KMS-11 (cell line): Measurements from ENCODE around the gene PRKAR2B.

Experiments used
- H2AFZ ChIP-seq: fragments of 200-600 bp; sonication (generic); 2 replicates; pipeline ENCODE4 v1.6.1; 2016; ENCODE audit warnings: antibody characterized with exemption, mixed run types, low read depth
- H3K27ac ChIP-seq: fragments of 200-600 bp; sonication (generic); 2 replicates; pipeline ENCODE4 v1.6.1; 2016; ENCODE audit warnings: mild to moderate bottlenecking, mixed run types
- H3K27me3 ChIP-seq: fragments of 200-600 bp; sonication (generic); 2 replicates; pipeline ENCODE4 v1.6.1; 2017; ENCODE audit warnings: mild to moderate bottlenecking, low read depth, mixed run types, moderate library complexity; ENCODE audit not compliant: insufficient read depth
- H3K36me3 ChIP-seq: fragments of 200-600 bp; sonication (generic); 2 replicates; pipeline ENCODE4 v1.6.1; 2017; ENCODE audit warnings: mild to moderate bottlenecking, mixed run types; ENCODE audit not compliant: insufficient read depth
- H3K4me1 ChIP-seq: fragments of 200-600 bp; sonication (generic); 2 replicates; pipeline ENCODE4 v1.6.1; 2016; ENCODE audit warnings: mild to moderate bottlenecking, low read depth, mixed run types; ENCODE audit not compliant: poor library complexity, severe bottlenecking
- H3K4me2 ChIP-seq: fragments of 200-600 bp; sonication (generic); 2 replicates; pipeline ENCODE4 v1.7.0; 2016; ENCODE audit warnings: mild to moderate bottlenecking, mixed run types
- H3K4me3 ChIP-seq: fragments of 200-600 bp; sonication (generic); IDR thresholded peaks from 2 replicates; pipeline ENCODE4 v1.6.1; 2017; ENCODE audit warnings: low read depth, low read length, mixed read lengths; ENCODE audit not compliant: insufficient read depth
- H3K79me2 ChIP-seq: fragments of 200-600 bp; sonication (generic); 2 replicates; pipeline ENCODE4 v1.6.1; 2016; ENCODE audit warnings: low read depth, mixed run types; ENCODE audit not compliant: insufficient read depth
- H3K9ac ChIP-seq: fragments of 200-600 bp; sonication (generic); 2 replicates; pipeline ENCODE4 v1.6.1; 2016; ENCODE audit warnings: mild to moderate bottlenecking, mixed run types
- H4K20me1 ChIP-seq: fragments of 200-600 bp; sonication (generic); 2 replicates; pipeline ENCODE4 v1.6.1; 2016; ENCODE audit warnings: mild to moderate bottlenecking, mixed run types; ENCODE audit not compliant: insufficient read depth
- CTCF ChIP-seq: fragments of 200-600 bp; sonication (generic); conservative IDR thresholded peaks from 2 replicates; pipeline ENCODE4 v1.6.1; 2017; ENCODE audit warnings: low read depth, mild to moderate bottlenecking, antibody characterized with exemption, low read length, moderate library complexity, mixed read lengths

The PRKAR2B gene

DNA sequence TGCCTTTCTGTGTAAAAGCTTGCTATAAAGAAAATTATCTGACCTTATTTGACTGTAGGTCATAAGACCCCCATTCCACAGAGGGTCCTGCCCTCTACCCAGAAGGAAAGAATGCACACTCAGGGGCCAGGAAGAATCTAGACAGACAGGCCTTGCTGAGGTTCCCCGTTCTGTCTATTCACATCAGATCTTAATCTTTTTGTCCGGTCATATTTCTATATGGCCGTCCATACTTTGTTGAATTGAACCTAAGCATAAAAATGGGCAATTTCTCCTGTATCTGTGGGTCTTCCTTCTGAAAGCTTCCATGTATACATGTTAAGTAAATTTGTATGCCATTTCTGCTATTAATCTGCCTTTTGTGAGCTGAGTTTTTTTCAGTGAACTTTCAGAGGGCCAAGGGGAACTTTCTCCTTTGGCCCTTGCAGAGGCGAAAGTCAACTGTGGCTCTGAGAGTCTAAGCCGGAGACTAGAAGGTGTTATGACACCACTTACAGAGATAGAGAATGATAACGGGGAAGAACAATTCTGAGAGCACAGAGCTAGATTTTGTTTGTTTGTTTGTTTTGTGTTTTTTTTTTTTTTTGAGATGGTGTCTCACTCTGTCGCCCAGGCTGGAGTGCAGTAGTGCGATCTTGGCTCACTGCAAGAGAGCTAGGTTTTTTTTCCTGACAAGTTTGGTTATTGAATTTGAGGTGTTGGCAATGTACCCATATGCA, 11.6 kb upstream of the PRKAR2B start:
- Histone ChIP-seq H3K27ac (no peak overlapping the region), H3K36me3 (no peaks in the 10 kb centered on the region), H2AFZ (no peak overlapping the region), H4K20me1 (no peaks in the 10 kb centered on the region), H3K27me3 (no peaks in the 10 kb centered on the region), H3K4me3 (no peak overlapping the region), H3K4me2 (no peak overlapping the region), H3K9ac (no peak overlapping the region), H3K4me1 (no peaks in the 10 kb centered on the region), H3K79me2 (no peaks in the 10 kb centered on the region)
- TF ChIP-seq CTCF = no peak

- Histone ChIP-seq H2AFZ (no peak overlapping the region), H3K9ac (no peak overlapping the region), H3K4me3 (no peak overlapping the region), H3K4me2 (no peak overlapping the region), H3K27ac (no peak overlapping the region), H3K4me1 (no peaks in the 10 kb centered on the region), H3K36me3 (no peaks in the 10 kb centered on the region), H3K79me2 (no peaks in the 10 kb centered on the region), H4K20me1 (no peaks in the 10 kb centered on the region), H3K27me3 (no peaks in the 10 kb centered on the region)
- TF ChIP-seq CTCF = no peak
Measured at GRCh38 chr7:107034553-107034952, 10.0 kb upstream of the PRKAR2B start.

DNA sequence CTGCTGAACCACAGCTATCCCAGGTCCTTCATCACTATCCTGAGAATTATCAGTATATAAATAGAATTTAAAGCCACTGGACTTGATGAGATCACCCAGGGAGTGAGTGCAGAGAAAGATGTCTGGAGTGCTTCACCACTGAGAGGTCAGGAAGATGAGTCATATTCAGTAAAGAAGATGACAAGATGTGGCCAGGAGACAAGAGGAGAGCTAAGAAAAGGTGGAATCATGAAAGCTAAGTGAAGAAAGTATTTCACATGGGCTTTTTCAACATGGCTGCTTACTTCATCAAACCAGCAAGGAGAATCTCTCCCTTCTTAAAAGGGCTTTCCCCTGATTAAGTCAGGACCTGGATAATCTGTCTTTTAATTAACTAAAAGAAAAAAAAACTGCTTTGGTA, 9.1 kb upstream of the PRKAR2B start:
- no peaks in the 10 kb centered on the region for H3K4me1 ChIP-seq
- TF ChIP-seq CTCF = no peak
- H3K4me3 ChIP-seq = no peak overlapping the region
- no peaks in the 10 kb centered on the region for H3K27me3 ChIP-seq
- H3K36me3 ChIP-seq = no peaks in the 10 kb centered on the region
- H3K79me2 ChIP-seq = no peaks in the 10 kb centered on the region
- H3K9ac ChIP-seq = no peak overlapping the region
- no peaks in the 10 kb centered on the region for H4K20me1 ChIP-seq
- no peak overlapping the region for H3K4me2 ChIP-seq
- H2AFZ ChIP-seq = no peak overlapping the region
- H3K27ac ChIP-seq = no peak overlapping the region

DNA sequence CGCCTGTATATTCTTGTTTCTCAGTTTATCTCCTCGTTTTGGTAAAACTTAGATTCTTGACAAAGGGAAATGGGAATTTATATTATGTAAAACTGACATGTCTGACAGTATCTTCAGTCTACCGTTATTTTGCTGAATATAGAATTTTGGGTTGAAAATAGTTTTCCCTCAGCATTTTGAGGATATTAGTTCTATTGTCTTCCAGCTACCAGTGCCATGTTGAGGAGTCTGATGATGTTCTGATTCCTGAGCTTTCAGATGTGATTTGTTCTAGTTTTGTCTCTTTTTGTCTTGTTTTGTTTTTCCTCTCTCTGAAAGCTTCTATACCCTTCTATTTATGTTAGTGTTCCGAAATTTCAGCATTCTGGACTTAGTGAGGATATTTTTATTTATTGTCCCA, 8.0 kb upstream of the PRKAR2B start:
- no peak overlapping the region for H2AFZ ChIP-seq
- no peaks in the 10 kb centered on the region for H3K27me3 ChIP-seq
- no peaks in the 10 kb centered on the region for H4K20me1 ChIP-seq
- H3K4me2 ChIP-seq = no peak overlapping the region
- H3K79me2 ChIP-seq = no peaks in the 10 kb centered on the region
- no peak overlapping the region for H3K9ac ChIP-seq
- no peak for TF ChIP-seq CTCF
- H3K4me1 ChIP-seq = no peaks in the 10 kb centered on the region
- H3K36me3 ChIP-seq = no peaks in the 10 kb centered on the region
- H3K4me3 ChIP-seq = no peak overlapping the region
- H3K27ac ChIP-seq = no peak overlapping the region
